ENCODE measurements around the gene WBP1L.
"Not testable (repeated sequence)": the region's sequence is repeated elsewhere in the genome, so short reads cannot be mapped to it uniquely, and the experiment has no call there.

The WBP1L gene

GRCh38 chr10:102743588-102744373 is at the start of gene WBP1L:
TSS of gene WBP1L (plus strand) at chr10:102743948. CDS start at chr10:102744054, 106 bp downstream.
- Histone ChIP-seq H3K9me3 (ENCODE audit: insufficient read depth, low read length) (no peaks in the 10 kb centered on the region), H3K9ac (ENCODE audit: insufficient read length, low read depth) (peak within 1 kb of the TSS; percentile 77), H3K4me3 (ENCODE audit: insufficient read length, low read depth) (peak within 1 kb of the TSS; percentile 75), H3K27me3 (ENCODE audit: insufficient read depth, insufficient read length) (no peaks in the 10 kb centered on the region), H3K36me3 (ENCODE audit: insufficient read depth, insufficient read length, low read length) (no peaks in the 10 kb centered on the region), H3K4me1 (ENCODE audit: insufficient read depth, insufficient read length) (no peaks in the 10 kb centered on the region)
- peak; percentile 94 for DNase-seq (ENCODE audit: low read depth, low spot score)
- TF ChIP-seq SUZ12 (IDR thresholded peaks at IDR 0.05; ENCODE audit: extremely low read depth, insufficient read depth, insufficient read length) (no peak), YY1 (IDR thresholded peaks at IDR 0.05; ENCODE audit: insufficient read depth, insufficient read length) (peak; percentile 93), ZNF274 (IDR thresholded peaks at IDR 0.05; ENCODE audit: low read depth, low read length) (no peak)

GRCh38 chr10:102695401-102695800 is 48.3 kb upstream of the WBP1L start:
- H3K36me3 ChIP-seq (ENCODE audit: insufficient read depth, insufficient read length, low read length) = peaks cover 25% of the 10 kb centered on the region
- H3K9ac ChIP-seq (ENCODE audit: insufficient read length, low read depth); H3K27me3 ChIP-seq (ENCODE audit: insufficient read depth, insufficient read length); H3K9me3 ChIP-seq (ENCODE audit: insufficient read depth, low read length); DNase-seq (ENCODE audit: low read depth, low spot score); H3K4me3 ChIP-seq (ENCODE audit: insufficient read length, low read depth); H3K4me1 ChIP-seq (ENCODE audit: insufficient read depth, insufficient read length): not testable (repeated sequence)

GRCh38 chr10:102696736-102697135 is 47.0 kb upstream of the WBP1L start:
- no peak for TF ChIP-seq SUZ12 (IDR thresholded peaks at IDR 0.05; ENCODE audit: extremely low read depth, insufficient read depth, insufficient read length)
- TF ChIP-seq ZNF274 (IDR thresholded peaks at IDR 0.05; ENCODE audit: low read depth, low read length) = no peak
- TF ChIP-seq YY1 (IDR thresholded peaks at IDR 0.05; ENCODE audit: insufficient read depth, insufficient read length) = no peak
- no peak overlapping the region for H3K9ac ChIP-seq (ENCODE audit: insufficient read length, low read depth)
- DNase-seq (ENCODE audit: low read depth, low spot score) = no peak
- no peaks in the 10 kb centered on the region for H3K27me3 ChIP-seq (ENCODE audit: insufficient read depth, insufficient read length)
- H3K36me3 ChIP-seq (ENCODE audit: insufficient read depth, insufficient read length, low read length) = peaks cover 25% of the 10 kb centered on the region
- no peaks in the 10 kb centered on the region for H3K4me1 ChIP-seq (ENCODE audit: insufficient read depth, insufficient read length)
- H3K9me3 ChIP-seq (ENCODE audit: insufficient read depth, low read length) = no peaks in the 10 kb centered on the region
- no peak overlapping the region for H3K4me3 ChIP-seq (ENCODE audit: insufficient read length, low read depth)

GRCh38 chr10:102698894-102699293 is 44.9 kb upstream of the WBP1L start:
- Histone ChIP-seq H3K4me1 (ENCODE audit: insufficient read depth, insufficient read length) (no peaks in the 10 kb centered on the region), H3K9me3 (ENCODE audit: insufficient read depth, low read length) (no peaks in the 10 kb centered on the region), H3K27me3 (ENCODE audit: insufficient read depth, insufficient read length) (no peaks in the 10 kb centered on the region), H3K4me3 (ENCODE audit: insufficient read length, low read depth) (no peak overlapping the region), H3K9ac (ENCODE audit: insufficient read length, low read depth) (no peak overlapping the region), H3K36me3 (ENCODE audit: insufficient read depth, insufficient read length, low read length) (peaks cover 25% of the 10 kb centered on the region)
- TF ChIP-seq ZNF274 (IDR thresholded peaks at IDR 0.05; ENCODE audit: low read depth, low read length) = no peak
- TF ChIP-seq SUZ12 (IDR thresholded peaks at IDR 0.05; ENCODE audit: extremely low read depth, insufficient read depth, insufficient read length) = no peak
- no peak for TF ChIP-seq YY1 (IDR thresholded peaks at IDR 0.05; ENCODE audit: insufficient read depth, insufficient read length)
- DNase-seq (ENCODE audit: low read depth, low spot score) = no peak

- Histone ChIP-seq H3K9me3 (ENCODE audit: insufficient read depth, low read length) (no peaks in the 10 kb centered on the region), H3K4me1 (ENCODE audit: insufficient read depth, insufficient read length) (no peaks in the 10 kb centered on the region), H3K4me3 (ENCODE audit: insufficient read length, low read depth) (no peak overlapping the region), H3K9ac (ENCODE audit: insufficient read length, low read depth) (no peak overlapping the region), H3K27me3 (ENCODE audit: insufficient read depth, insufficient read length) (no peaks in the 10 kb centered on the region), H3K36me3 (ENCODE audit: insufficient read depth, insufficient read length, low read length) (peaks cover 19% of the 10 kb centered on the region)
- DNase-seq (ENCODE audit: low read depth, low spot score) = no peak
- TF ChIP-seq ZNF274 (IDR thresholded peaks at IDR 0.05; ENCODE audit: low read depth, low read length) (no peak), YY1 (IDR thresholded peaks at IDR 0.05; ENCODE audit: insufficient read depth, insufficient read length) (no peak), SUZ12 (IDR thresholded peaks at IDR 0.05; ENCODE audit: extremely low read depth, insufficient read depth, insufficient read length) (no peak)
Measured at GRCh38 chr10:102701272-102701671, 42.5 kb upstream of the WBP1L start.

DNA sequence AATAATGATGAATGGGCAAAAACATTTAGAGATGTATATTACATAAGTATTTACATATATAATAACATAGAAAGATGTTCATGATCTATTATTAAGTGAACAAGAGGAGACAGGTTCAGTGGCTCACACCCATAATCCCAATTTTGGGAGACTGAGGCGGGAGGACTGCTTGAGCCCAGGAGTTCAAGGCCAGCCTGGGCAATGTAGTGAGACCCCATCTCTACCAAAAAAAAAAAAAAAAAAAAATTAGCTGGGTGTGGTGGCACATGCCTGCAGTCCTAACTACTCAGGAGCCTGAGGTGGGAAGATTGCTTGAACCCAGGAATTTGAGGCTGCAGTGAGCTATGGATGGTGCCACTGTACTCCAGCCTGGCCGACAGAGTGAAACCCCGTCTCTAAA is 42.0 kb upstream of the WBP1L start:
- no peaks in the 10 kb centered on the region for H3K9me3 ChIP-seq (ENCODE audit: insufficient read depth, low read length)
- H3K9ac ChIP-seq (ENCODE audit: insufficient read length, low read depth) = no peak overlapping the region
- H3K4me1 ChIP-seq (ENCODE audit: insufficient read depth, insufficient read length) = no peaks in the 10 kb centered on the region
- H3K36me3 ChIP-seq (ENCODE audit: insufficient read depth, insufficient read length, low read length) = peaks cover 15% of the 10 kb centered on the region
- H3K27me3 ChIP-seq (ENCODE audit: insufficient read depth, insufficient read length) = no peaks in the 10 kb centered on the region
- H3K4me3 ChIP-seq (ENCODE audit: insufficient read length, low read depth) = no peak overlapping the region
- no peak for DNase-seq (ENCODE audit: low read depth, low spot score)
- no peak for TF ChIP-seq SUZ12 (IDR thresholded peaks at IDR 0.05; ENCODE audit: extremely low read depth, insufficient read depth, insufficient read length)
- no peak for TF ChIP-seq YY1 (IDR thresholded peaks at IDR 0.05; ENCODE audit: insufficient read depth, insufficient read length)
- no peak for TF ChIP-seq ZNF274 (IDR thresholded peaks at IDR 0.05; ENCODE audit: low read depth, low read length)

DNA sequence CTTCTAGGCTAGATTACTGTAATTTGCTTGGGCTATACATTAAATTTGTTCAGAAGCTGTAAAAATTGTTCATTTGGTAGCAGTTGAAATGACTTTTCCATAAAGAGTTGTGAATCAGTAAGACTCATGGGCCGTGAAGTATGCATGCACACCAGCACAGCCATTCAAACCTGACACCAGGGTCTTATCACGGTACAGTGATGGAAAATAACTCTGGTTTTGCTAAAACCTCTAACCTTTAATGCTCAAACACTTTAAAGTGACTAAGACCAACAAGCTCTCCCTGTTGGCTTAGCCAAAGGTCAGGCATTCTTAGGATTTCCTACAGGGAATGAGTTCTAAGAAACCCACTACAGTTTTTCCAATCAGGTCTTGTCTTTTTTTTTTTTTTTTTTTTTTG is 41.0 kb upstream of the WBP1L start:
- no peak for TF ChIP-seq YY1 (IDR thresholded peaks at IDR 0.05; ENCODE audit: insufficient read depth, insufficient read length)
- DNase-seq (ENCODE audit: low read depth, low spot score) = no peak
- Histone ChIP-seq H3K36me3 (ENCODE audit: insufficient read depth, insufficient read length, low read length) (peaks cover 10% of the 10 kb centered on the region), H3K9me3 (ENCODE audit: insufficient read depth, low read length) (no peaks in the 10 kb centered on the region), H3K4me1 (ENCODE audit: insufficient read depth, insufficient read length) (no peaks in the 10 kb centered on the region), H3K4me3 (ENCODE audit: insufficient read length, low read depth) (no peak overlapping the region), H3K9ac (ENCODE audit: insufficient read length, low read depth) (no peak overlapping the region), H3K27me3 (ENCODE audit: insufficient read depth, insufficient read length) (no peaks in the 10 kb centered on the region)

Measured in NT2/D1 (cell line).